Measurements from ENCODE around the gene BCL11A.

- TF ChIP-seq CTCF (conservative IDR thresholded peaks at IDR 0.05; ENCODE audit: low read depth in 2 of 2) (no peak), JUNB (IDR thresholded peaks at IDR 0.05; ENCODE audit: unreplicated experiment) (no peak), EZH2 (IDR thresholded peaks at IDR 0.05; ENCODE audit: low read depth, unreplicated experiment) (no peak), POLR2AphosphoS5 (IDR thresholded peaks at IDR 0.05; ENCODE audit: low read depth) (no peak)
- TF ChIP-seq, protein P1, sequence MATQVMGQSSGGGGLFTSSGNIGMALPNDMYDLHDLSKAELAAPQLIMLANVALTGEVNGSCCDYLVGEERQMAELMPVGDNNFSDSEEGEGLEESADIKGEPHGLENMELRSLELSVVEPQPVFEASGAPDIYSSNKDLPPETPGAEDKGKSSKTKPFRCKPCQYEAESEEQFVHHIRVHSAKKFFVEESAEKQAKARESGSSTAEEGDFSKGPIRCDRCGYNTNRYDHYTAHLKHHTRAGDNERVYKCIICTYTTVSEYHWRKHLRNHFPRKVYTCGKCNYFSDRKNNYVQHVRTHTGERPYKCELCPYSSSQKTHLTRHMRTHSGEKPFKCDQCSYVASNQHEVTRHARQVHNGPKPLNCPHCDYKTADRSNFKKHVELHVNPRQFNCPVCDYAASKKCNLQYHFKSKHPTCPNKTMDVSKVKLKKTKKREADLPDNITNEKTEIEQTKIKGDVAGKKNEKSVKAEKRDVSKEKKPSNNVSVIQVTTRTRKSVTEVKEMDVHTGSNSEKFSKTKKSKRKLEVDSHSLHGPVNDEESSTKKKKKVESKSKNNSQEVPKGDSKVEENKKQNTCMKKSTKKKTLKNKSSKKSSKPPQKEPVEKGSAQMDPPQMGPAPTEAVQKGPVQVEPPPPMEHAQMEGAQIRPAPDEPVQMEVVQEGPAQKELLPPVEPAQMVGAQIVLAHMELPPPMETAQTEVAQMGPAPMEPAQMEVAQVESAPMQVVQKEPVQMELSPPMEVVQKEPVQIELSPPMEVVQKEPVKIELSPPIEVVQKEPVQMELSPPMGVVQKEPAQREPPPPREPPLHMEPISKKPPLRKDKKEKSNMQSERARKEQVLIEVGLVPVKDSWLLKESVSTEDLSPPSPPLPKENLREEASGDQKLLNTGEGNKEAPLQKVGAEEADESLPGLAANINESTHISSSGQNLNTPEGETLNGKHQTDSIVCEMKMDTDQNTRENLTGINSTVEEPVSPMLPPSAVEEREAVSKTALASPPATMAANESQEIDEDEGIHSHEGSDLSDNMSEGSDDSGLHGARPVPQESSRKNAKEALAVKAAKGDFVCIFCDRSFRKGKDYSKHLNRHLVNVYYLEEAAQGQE (IDR thresholded peaks at IDR 0.05; ENCODE audit: unreplicated experiment): no peak
Observed at GRCh38 chr2:60406192-60406591, 147.3 kb downstream of the BCL11A start.

Data from GM23338 (cell line).